Smooth muscle cell (in vitro differentiated cells): ENCODE results near the gene ACTN1. TPM values are rescaled to one million over a fixed set of nuclear protein-coding genes. Genes with fewer than 3 reads are reported as not detected.

Source experiments
- DNase-seq: peaks from one replicate; lab custom pipeline; 2025; ENCODE audit not compliant: unreplicated experiment; lab: John Stamatoyannopoulos, UW
- H2AFZ ChIP-seq: fragments of 200-600 bp; sonication (generic); 2 replicates; pipeline ENCODE4 v1.6.0; 2016; ENCODE audit warnings: antibody characterized with exemption, low read depth, mild to moderate bottlenecking
- H3F3A ChIP-seq: fragments of 200-600 bp; sonication (generic); 2 replicates; pipeline ENCODE4 v1.6.0; 2017; ENCODE audit warnings: antibody characterized with exemption, low read depth
- H3K27ac ChIP-seq: fragments of 200-600 bp; sonication (generic); 2 replicates; pipeline ENCODE4 v1.5.1; 2016; ENCODE audit warnings: low read depth, mild to moderate bottlenecking
- H3K27me3 ChIP-seq: fragments of 200-600 bp; sonication (generic); 2 replicates; pipeline ENCODE4 v1.6.1; 2016; ENCODE audit warnings: low read depth, mild to moderate bottlenecking
- H3K36me3 ChIP-seq: fragments of 200-600 bp; sonication (generic); 2 replicates; pipeline ENCODE4 v1.5.1; 2016; ENCODE audit warnings: low read depth
- H3K4me1 ChIP-seq: fragments of 200-600 bp; sonication (generic); 2 replicates; pipeline ENCODE4 v1.5.1; 2016; ENCODE audit warnings: low read depth
- H3K4me2 ChIP-seq: fragments of 200-600 bp; sonication (generic); 2 replicates; pipeline ENCODE4 v1.6.0; 2016; ENCODE audit warnings: mild to moderate bottlenecking
- H3K4me3 ChIP-seq: fragments of 200-600 bp; sonication (generic); 2 replicates; pipeline ENCODE4 v1.5.1; 2016; ENCODE audit warnings: mild to moderate bottlenecking
- H3K79me2 ChIP-seq: fragments of 200-600 bp; sonication (generic); 2 replicates; pipeline ENCODE4 v1.6.0; 2016; ENCODE audit warnings: low read depth, mild to moderate bottlenecking
- H3K9ac ChIP-seq: fragments of 200-600 bp; sonication (generic); 2 replicates; pipeline ENCODE4 v1.6.0; 2016; ENCODE audit warnings: low read depth
- H3K9me3 ChIP-seq: fragments of 200-600 bp; sonication (generic); replicated peaks from 2 replicates; pipeline ENCODE4 v1.5.1; 2016; ENCODE audit warnings: low read depth
- H4K20me1 ChIP-seq: fragments of 200-600 bp; sonication (generic); 2 replicates; pipeline ENCODE4 v1.6.0; 2016; ENCODE audit warnings: low read depth
- WGBS: methylation state at CpG from one replicate; pipeline ENCODE4 v1.1.7; 2016; ENCODE audit warnings: low lambda C conversion rate; 5-methylcytosine and 5-hydroxymethylcytosine counted together
- polyA plus RNA-seq: library from polyadenylated mRNA; unstranded; fragments of >200 nt; fragmentation: Nextera tagmentation; extraction: Ambion mirVana; gene quantifications from 2 replicates; pipeline ENCODE4 v1.2.1, GENCODE V29; 2016
- total RNA-seq: library from RNA; depleted of rRNA; stranded (reverse); fragments of >200 nt; gene quantifications from 2 replicates; pipeline ENCODE4 v1.2.3, GENCODE V29; 2014
- TF ChIP-seq, protein P1 (sequence below): fragments of 200-600 bp; sonication (generic); IDR thresholded peaks from 2 replicates; pipeline ENCODE4 v1.5.1; 2017; ENCODE audit warnings: borderline replicate concordance, mild to moderate bottlenecking, antibody characterized with exemption; ENCODE audit not compliant: insufficient read depth, poor library complexity, severe bottlenecking

Gene ACTN1
- total and polyA plus RNA-seq, 2 experiments from 2014 or later: 422 to 806 TPM

DNA sequence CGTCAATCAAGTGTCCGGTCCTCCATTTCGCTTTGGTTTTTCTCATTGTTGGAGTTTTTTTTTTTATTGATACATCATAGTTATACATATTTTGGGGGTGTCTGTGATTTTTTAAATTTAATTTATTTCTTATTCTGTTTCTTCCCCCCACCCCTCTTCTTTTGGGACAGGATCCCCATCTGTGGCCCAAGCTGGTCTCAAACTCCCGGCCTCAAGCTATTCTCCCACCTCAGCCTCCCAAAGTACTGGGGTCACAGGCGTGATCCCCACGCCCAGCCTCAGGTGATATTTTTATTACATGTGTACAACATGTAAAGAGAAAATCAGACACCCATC is 134.9 kb downstream of the ACTN1 start:
- H2AFZ ChIP-seq: no peak overlapping the region
- no peak overlapping the region for H3K9ac ChIP-seq
- DNase-seq: no peak
- no peaks in the 10 kb centered on the region for H3K27me3 ChIP-seq
- H4K20me1 ChIP-seq: no peaks in the 10 kb centered on the region
- H3K4me3 ChIP-seq: no peak overlapping the region
- H3K79me2 ChIP-seq: no peaks in the 10 kb centered on the region
- TF ChIP-seq, protein P1, sequence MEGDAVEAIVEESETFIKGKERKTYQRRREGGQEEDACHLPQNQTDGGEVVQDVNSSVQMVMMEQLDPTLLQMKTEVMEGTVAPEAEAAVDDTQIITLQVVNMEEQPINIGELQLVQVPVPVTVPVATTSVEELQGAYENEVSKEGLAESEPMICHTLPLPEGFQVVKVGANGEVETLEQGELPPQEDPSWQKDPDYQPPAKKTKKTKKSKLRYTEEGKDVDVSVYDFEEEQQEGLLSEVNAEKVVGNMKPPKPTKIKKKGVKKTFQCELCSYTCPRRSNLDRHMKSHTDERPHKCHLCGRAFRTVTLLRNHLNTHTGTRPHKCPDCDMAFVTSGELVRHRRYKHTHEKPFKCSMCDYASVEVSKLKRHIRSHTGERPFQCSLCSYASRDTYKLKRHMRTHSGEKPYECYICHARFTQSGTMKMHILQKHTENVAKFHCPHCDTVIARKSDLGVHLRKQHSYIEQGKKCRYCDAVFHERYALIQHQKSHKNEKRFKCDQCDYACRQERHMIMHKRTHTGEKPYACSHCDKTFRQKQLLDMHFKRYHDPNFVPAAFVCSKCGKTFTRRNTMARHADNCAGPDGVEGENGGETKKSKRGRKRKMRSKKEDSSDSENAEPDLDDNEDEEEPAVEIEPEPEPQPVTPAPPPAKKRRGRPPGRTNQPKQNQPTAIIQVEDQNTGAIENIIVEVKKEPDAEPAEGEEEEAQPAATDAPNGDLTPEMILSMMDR: no peak
- no peaks in the 10 kb centered on the region for H3F3A ChIP-seq
- WGBS: 46% methylated on average over 6 of the region's 6 CpGs
- no peaks in the 10 kb centered on the region for H3K9me3 ChIP-seq
- no peaks in the 10 kb centered on the region for H3K4me1 ChIP-seq
- peak overlapping the region; percentile 86 for H3K4me2 ChIP-seq
- H3K36me3 ChIP-seq: peaks cover 13% of the 10 kb centered on the region
- H3K27ac ChIP-seq: no peak overlapping the region

DNA sequence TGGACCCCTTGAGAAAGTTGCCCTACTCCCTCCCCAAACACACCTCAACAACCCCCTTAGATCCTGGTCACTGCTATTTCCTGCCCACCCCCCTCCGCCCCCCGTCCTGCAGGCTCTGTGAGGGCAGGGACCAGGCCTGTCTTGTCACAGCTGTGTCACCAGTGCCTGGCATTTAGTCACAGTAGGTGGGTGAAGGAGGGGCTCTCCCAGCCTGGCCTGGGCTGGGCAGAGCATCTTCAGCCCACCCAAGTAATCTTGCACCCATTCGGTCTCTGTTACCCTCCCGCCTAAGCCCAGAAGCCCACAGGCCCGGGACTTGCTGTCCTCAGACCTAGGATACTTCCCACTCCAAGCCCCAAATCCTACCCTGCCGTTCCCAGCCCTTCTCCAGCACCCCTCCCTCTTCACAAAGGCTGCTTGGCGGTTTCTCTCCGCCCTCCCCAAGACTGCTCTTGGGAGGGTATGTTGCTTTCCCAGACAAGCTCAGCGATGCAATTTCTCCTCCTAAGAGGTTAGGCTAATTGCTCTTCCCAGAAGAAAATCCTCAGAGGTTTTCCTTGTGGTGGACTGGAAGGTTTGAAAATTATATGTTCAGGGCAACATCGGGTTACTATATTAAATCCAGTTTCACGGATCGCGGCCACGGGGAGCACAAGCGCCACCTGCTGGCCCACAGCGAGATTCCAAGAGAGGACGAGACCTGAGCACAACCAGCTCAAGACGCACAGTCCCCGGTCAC is 135.5 kb downstream of the ACTN1 start:
- WGBS: 23% methylated on average over 19 of the region's 19 CpGs
- H3K79me2 ChIP-seq: no peaks in the 10 kb centered on the region
- H3K9ac ChIP-seq: no peak overlapping the region
- no peaks in the 10 kb centered on the region for H3K27me3 ChIP-seq
- no peaks in the 10 kb centered on the region for H4K20me1 ChIP-seq
- peak; percentile 24 for DNase-seq
- TF ChIP-seq, protein P1: peak; percentile 94
- H3K27ac ChIP-seq: no peak overlapping the region
- peak overlapping the region; percentile 86 for H3K4me2 ChIP-seq
- no peaks in the 10 kb centered on the region for H3F3A ChIP-seq
- H3K9me3 ChIP-seq: no peaks in the 10 kb centered on the region
- peak overlapping the region; percentile 41 for H3K4me3 ChIP-seq
- H3K4me1 ChIP-seq: no peaks in the 10 kb centered on the region
- no peak overlapping the region for H2AFZ ChIP-seq
- peaks cover 13% of the 10 kb centered on the region for H3K36me3 ChIP-seq

DNA sequence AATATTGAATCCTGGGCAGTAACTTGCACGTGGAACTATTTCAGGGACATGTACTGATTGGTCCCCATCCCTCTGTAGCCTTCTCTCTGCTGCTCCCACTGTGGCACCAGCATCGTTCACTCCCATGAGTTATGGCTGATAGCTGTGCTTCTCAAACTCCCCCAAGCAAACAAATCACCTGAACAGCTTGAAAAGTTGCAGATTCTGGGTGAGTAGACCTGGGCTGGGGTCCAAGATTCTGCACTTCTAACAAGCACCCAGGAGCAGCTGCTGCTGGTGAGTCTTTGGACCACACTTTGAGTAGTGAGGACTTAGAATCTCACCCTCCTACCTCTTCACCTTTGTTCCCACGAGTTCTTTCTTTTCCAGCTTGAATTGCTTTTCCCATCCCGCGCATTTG is 136.8 kb downstream of the ACTN1 start:
- Histone ChIP-seq H3K9me3 (no peaks in the 10 kb centered on the region), H2AFZ (no peak overlapping the region), H4K20me1 (no peaks in the 10 kb centered on the region), H3K4me1 (no peaks in the 10 kb centered on the region), H3K79me2 (no peaks in the 10 kb centered on the region), H3K36me3 (peaks cover 17% of the 10 kb centered on the region), H3F3A (no peaks in the 10 kb centered on the region), H3K4me3 (no peak overlapping the region), H3K27me3 (no peaks in the 10 kb centered on the region), H3K9ac (no peak overlapping the region), H3K27ac (no peak overlapping the region), H3K4me2 (no peak overlapping the region)
- 90% methylated on average over 5 of the region's 5 CpGs for WGBS
- TF ChIP-seq, protein P1: no peak
- no peak for DNase-seq
